GM12864 (cell line): ENCODE measurements around the gene SUPT20H.

Experiments
- DNase-seq: peaks from one replicate; pipeline ENCODE4 v3.0.0-alpha.2; 2011; ENCODE audit warnings: low read depth
- H3K4me3 ChIP-seq: 2 replicates; pipeline ENCODE4 v1.5.1; 2011; ENCODE audit warnings: mild to moderate bottlenecking, low read depth, low read length, control low read depth
- TF ChIP-seq, protein P1 (sequence below): IDR thresholded peaks from 2 replicates; pipeline ENCODE4 v1.5.1; 2011; ENCODE audit warnings: low read depth, mild to moderate bottlenecking, moderate library complexity, low read length, control low read depth, inconsistent platforms; ENCODE audit errors: missing control alignments

Gene SUPT20H

DNA sequence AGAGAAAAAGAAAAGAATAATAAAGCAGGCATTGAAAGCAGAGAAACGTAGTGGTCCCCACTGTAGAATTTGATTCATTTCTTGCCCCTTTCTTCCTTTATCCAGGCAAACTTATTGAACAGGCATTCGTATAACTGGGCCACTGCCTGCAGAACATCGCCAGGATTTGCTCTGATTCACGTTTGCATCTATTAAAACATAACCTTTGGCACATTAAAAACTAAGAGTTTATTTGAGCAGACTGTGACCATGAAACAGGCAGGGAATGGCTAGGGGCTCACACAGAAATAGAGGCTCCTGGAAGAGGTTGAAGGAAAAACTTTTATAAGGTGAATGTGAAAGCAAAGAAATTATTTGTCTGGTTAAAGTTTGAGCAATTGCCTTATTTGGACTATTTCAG is 12.5 kb upstream of the SUPT20H start:
- no peak for DNase-seq
- H3K4me3 ChIP-seq: no peak overlapping the region
- TF ChIP-seq, protein P1, sequence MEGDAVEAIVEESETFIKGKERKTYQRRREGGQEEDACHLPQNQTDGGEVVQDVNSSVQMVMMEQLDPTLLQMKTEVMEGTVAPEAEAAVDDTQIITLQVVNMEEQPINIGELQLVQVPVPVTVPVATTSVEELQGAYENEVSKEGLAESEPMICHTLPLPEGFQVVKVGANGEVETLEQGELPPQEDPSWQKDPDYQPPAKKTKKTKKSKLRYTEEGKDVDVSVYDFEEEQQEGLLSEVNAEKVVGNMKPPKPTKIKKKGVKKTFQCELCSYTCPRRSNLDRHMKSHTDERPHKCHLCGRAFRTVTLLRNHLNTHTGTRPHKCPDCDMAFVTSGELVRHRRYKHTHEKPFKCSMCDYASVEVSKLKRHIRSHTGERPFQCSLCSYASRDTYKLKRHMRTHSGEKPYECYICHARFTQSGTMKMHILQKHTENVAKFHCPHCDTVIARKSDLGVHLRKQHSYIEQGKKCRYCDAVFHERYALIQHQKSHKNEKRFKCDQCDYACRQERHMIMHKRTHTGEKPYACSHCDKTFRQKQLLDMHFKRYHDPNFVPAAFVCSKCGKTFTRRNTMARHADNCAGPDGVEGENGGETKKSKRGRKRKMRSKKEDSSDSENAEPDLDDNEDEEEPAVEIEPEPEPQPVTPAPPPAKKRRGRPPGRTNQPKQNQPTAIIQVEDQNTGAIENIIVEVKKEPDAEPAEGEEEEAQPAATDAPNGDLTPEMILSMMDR: no peak

DNA sequence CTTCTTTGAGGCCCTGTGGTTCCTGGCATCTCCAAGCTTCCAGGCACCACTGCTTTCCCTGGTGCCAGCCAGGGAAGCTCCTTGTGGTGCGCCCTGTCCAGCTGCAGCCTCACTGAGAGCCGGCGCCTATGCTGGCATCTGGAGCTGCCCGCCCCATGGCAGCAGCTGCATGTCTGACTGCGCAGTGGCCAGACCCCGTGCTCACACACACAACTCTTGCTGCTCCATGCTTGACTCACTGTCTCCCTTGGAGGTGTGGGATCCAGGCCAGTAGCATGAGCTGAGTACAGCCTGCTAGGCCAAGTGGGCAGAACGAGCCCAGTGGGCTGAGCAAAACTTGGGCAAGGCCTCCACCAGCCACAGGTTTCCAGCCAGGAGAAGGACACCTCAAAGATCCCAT is 11.5 kb upstream of the SUPT20H start:
- DNase-seq: no peak
- no peak overlapping the region for H3K4me3 ChIP-seq
- TF ChIP-seq, protein P1: no peak

DNA sequence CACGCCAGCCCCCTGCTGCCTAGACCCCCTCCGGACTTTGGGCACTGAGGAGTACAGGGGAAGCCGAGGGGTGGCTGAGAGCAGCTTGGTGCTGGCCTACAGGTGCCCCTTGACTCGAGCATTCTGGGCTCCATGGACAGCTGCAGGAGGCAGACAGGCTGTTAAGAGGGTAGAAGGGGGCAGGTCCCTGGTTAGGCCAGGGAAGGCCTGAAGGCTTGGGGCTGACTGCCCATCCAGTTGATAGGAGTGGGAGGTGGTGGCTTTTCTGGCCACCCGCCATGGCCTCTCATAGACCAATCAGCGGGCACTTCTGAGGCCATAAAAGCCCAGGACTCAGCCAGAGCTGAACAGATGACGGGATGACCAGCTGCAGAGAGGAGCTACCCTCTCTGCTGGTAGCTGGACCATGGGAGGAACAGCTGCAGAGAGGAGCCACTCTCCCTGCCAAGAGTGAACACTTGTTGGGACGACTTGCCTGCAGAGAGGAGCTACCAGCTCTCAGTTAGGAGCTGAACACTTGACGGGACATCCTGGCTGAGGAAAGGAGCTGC is 10.7 kb upstream of the SUPT20H start:
- no peak for DNase-seq
- TF ChIP-seq, protein P1: no peak
- no peak overlapping the region for H3K4me3 ChIP-seq

DNA sequence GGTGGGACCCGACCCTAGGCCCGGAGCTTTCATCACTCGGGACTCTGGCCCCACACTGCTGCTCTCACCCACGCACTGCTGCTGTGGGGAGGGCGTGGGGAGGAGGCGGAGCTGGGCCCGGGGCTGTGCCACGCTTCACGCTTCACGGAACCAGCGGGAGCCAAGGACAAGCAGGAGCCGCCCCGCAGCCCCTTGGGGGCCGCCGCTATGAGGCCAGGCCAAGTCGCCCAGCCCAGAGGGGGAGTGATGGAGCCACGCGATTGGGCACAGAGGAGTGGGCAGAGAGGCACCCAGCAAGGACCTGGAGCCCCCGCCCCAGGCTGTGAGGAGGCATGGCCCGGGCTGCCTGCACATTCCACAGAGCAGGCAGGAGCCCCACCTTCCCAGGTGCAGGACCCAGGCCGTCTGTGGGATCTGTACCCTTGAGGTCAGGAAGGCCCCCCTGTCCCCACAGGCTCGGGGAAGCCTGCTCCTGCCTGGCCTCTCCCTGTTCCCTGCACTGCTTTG is 10.2 kb upstream of the SUPT20H start:
- DNase-seq: no peak
- H3K4me3 ChIP-seq: no peak overlapping the region
- TF ChIP-seq, protein P1: no peak

DNA sequence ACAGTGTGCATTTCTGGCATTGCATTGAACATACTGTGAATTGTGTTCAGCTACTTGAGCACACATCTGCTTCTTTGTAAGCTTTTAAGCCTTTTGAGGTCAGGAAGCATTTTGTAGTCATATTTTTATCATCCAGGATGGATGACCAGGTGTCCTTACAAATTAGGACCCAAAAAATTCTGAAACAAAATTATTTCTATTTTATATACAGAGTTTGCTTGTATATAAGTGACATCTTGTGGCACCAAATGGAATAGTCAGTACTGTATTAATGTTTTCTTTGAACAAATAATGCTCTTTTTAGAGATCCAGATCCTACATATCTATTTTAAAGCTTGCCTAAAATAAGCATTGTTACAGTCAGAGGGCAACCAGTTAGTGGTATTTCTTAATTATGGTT is 9.5 kb upstream of the SUPT20H start:
- H3K4me3 ChIP-seq: no peak overlapping the region
- no peak for DNase-seq
- TF ChIP-seq, protein P1: no peak

DNA sequence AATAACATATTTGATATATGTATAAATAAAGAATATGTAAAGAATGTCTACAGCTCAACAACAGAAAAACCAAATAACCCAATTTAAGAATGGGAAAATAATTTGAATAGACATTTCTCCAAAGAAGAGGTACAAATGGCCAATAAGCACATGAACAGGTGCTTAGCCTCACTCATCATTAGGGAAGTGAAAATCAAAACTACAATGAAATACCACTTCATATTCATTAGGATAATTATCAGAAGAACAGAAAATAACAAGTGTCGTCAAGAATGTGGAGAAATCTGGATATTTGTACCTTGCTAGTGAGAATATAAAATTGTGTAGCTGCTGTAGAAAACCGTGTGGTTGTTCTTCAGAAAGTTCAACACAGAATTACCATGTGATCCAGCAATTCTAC is 8.4 kb upstream of the SUPT20H start:
- no peak for DNase-seq
- no peak overlapping the region for H3K4me3 ChIP-seq
- TF ChIP-seq, protein P1: no peak

DNA sequence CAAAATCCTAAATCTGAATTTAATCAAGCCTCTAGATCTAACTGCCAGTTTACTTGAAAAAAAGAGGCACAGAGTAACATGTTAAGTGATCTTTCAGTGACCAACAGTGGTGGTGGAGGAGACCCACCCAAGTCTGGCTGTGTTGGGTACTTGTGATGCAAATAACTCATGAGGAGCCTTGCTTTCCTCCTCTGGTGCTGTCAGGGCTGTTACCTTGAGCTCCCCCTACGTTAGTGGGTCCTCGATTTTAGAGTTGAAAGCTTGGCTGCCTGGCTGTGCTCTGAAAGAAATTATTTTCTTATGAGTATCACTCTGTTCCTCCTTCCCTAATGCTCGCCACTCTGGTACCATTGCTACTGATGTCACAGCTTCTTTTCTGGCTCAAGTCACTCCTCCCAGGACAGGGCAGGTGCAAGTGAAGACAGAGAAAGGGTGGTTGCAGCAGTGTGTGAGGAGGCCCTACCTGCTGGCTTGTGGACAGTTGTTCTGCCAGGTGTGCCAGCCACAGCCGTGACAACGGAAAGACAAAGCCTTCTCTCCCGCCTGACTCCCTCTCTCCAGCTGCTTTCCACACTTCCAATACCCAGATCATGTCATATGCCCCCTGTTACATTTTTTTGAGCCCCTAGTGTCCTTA is 6.5 kb upstream of the SUPT20H start:
- no peak for DNase-seq
- TF ChIP-seq, protein P1: no peak
- H3K4me3 ChIP-seq: no peak overlapping the region
